HL-60 (cell line): ENCODE measurements around the gene NEU4.

Experiments
- CTCF ChIP-seq: IDR thresholded peaks from one replicate; pipeline ENCODE4 v1.5.1; 2011; ENCODE audit warnings: low read length, control low read depth, inconsistent platforms; ENCODE audit not compliant: insufficient read depth
- SPI1 ChIP-seq: IDR thresholded peaks from 2 replicates; pipeline ENCODE4 v1.6.1; 2012; ENCODE audit warnings: low read depth, mild to moderate bottlenecking, borderline replicate concordance
- TF ChIP-seq, protein P1 (sequence below): IDR thresholded peaks from 2 replicates; pipeline ENCODE4 v1.6.1; 2012; ENCODE audit warnings: low read depth; ENCODE audit not compliant: insufficient replicate concordance

- TF ChIP-seq SPI1: no peak
- TF ChIP-seq CTCF: no peak
- TF ChIP-seq, protein P1, sequence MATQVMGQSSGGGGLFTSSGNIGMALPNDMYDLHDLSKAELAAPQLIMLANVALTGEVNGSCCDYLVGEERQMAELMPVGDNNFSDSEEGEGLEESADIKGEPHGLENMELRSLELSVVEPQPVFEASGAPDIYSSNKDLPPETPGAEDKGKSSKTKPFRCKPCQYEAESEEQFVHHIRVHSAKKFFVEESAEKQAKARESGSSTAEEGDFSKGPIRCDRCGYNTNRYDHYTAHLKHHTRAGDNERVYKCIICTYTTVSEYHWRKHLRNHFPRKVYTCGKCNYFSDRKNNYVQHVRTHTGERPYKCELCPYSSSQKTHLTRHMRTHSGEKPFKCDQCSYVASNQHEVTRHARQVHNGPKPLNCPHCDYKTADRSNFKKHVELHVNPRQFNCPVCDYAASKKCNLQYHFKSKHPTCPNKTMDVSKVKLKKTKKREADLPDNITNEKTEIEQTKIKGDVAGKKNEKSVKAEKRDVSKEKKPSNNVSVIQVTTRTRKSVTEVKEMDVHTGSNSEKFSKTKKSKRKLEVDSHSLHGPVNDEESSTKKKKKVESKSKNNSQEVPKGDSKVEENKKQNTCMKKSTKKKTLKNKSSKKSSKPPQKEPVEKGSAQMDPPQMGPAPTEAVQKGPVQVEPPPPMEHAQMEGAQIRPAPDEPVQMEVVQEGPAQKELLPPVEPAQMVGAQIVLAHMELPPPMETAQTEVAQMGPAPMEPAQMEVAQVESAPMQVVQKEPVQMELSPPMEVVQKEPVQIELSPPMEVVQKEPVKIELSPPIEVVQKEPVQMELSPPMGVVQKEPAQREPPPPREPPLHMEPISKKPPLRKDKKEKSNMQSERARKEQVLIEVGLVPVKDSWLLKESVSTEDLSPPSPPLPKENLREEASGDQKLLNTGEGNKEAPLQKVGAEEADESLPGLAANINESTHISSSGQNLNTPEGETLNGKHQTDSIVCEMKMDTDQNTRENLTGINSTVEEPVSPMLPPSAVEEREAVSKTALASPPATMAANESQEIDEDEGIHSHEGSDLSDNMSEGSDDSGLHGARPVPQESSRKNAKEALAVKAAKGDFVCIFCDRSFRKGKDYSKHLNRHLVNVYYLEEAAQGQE: no peak
Measured at GRCh38 chr2:241865416-241865956, 56.5 kb downstream of the NEU4 start.
